Inflammatory macrophage treated with lipopolysaccharide for 1 hour (primary cell): ENCODE measurements around the gene HMGN1.
"Not testable (repeated sequence)": the region's sequence is repeated elsewhere in the genome, so short reads cannot be mapped to it uniquely, and the experiment has no call there.

Experiments used
- DNase-seq, 2 donors: peaks; one replicate each; pipeline ENCODE4 v3.0.0-alpha.2; 2020 to 2022

The HMGN1 gene, protein sequence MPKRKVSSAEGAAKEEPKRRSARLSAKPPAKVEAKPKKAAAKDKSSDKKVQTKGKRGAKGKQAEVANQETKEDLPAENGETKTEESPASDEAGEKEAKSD

DNA sequence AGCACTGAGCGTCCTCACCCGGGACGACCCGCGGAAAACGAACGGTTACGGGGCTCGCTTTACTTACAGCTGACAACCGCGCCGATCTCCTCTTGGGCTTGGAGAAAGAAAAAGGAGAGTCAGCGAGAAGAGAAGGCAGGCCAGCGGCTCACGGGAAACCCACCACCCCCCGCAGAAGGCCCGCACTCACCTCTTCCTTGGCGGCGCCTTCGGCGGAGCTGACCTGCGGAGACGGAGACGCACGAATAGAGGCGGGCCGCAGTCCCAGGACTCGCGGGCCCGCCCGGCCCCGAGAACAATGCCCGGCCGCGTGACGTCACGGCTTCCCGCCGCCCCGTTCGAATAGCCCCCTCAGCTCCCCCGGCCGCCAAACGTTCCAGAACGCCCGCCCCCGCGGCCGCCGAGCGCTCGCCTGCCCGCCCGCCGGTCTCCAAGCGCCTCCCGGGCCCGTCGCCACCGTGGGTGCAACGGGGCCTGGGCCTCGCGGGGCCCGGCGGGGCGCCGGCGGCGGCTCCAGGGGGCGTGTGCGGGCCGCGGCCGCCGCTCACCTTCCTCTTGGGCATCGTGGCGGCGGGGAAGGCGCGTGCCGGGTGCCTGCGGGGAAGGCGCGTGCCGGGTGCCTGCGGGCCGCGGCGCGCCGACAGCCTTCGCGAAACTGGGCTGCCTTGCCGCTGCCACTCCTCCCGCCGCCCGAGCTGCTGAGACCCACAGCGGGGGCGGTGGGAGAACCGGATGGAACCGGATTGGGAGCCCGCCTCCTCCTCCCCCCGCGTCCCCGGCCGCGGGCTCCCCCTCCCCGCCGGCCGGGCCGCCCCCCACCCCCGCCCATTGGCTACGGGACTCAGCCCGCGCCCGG is at the start of gene HMGN1:
HMGN1 (minus strand) TSS at position 734 of the 856 bp plus-strand sequence; CDS start at position 563, 171 bp downstream.
- peak; percentile 69 to 70 for DNase-seq

DNA sequence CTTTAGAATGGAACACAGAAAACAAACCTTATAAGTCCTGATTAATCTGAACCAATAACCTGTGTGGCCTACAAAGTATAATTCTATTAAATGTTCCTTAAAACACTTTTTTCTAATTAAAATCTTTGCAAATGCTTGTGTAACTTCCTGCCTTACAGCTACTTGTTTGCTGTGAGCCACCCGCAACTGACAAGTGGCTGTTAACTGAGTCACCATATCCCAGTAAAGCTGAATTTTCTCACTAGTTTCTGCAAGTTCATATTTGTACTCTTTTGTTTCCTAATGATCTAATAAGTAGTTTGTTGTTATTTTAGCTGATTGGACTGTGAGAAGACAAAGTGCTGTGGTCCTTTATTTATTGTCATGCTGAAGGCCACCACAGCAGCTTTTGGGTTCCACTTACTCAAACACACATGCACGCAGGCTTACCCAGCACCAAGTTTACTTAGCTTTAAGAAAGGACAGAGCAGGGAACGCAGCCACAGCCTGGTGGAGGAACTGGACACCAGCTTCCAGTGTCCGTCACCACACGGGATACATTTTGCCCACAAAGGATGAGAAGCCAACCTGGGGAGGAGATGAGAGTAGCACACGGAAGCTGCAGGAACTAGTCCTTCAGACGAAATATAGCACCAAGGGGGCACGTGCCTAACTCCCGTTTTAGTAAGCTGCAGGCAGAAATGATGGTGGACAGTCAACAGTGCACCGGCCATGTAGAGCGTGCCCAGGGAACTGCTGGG is 48.9 kb upstream of the HMGN1 start:
- peak; percentile 24 to 31 for DNase-seq

DNA sequence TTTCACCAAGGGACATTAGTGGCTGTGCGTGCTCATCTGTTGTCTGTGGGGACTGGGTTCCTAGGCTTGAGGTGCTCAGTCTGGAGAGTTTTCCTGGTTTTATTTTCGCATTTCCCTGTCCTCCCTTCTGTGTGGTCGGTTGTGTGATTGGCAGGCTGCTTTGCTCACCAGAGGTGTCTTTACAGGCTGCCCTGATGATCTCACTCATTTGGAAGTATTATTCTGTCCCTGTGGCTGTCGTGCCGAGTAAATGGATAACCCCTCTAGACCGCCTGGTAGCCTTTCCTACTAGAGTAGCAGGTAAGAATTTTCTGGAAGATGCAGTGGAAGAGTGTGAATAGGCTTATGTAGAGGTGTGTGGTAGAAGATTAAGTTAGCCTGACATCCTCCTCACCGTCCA is 44.1 kb upstream of the HMGN1 start:
- no peak for DNase-seq

DNA sequence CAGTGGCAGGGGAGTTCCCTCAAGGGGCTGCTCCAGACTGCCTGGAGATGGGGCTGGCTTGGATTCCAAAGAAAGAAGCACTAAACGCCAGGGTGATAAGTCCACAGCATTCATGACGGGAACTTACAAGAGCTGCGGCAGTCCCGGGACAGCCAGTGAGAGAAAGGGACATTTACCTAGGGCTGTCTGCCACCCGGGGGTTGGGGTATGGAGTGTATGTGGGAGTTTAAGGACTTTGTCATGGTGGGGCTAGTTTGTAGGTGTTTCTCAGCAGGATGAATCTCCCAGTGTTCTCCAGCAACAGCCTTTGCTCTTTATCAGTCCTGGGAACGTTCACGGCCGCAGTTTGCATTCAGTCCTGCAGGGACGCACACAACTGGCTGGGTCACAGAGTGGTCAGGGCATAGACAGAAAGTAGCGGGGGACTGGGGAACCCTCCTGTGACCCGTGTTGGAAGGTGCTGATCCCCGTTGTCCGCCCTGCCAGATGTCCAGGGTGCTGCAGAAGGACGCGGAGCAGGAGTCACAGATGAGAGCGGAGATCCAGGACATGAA is 41.4 kb upstream of the HMGN1 start:
- DNase-seq, result no peak

DNA sequence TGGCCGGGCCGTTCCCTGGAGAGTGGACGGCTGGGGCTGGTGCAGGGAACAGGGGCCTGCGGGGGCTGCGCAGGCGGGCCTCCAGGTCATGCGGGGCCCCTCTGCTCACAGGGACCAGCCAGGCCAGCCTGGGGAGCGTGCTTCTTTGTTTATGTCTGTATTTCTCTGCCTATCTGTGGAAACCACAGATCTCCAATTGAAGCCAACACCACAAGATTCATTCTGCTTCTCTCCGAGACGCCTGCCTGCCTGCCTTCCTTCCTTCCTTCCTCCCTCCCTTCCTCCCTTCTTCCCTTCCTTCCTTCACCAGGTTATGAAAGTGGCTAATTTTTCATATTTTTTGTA is 39.9 kb upstream of the HMGN1 start:
- DNase-seq, result no peak

DNA sequence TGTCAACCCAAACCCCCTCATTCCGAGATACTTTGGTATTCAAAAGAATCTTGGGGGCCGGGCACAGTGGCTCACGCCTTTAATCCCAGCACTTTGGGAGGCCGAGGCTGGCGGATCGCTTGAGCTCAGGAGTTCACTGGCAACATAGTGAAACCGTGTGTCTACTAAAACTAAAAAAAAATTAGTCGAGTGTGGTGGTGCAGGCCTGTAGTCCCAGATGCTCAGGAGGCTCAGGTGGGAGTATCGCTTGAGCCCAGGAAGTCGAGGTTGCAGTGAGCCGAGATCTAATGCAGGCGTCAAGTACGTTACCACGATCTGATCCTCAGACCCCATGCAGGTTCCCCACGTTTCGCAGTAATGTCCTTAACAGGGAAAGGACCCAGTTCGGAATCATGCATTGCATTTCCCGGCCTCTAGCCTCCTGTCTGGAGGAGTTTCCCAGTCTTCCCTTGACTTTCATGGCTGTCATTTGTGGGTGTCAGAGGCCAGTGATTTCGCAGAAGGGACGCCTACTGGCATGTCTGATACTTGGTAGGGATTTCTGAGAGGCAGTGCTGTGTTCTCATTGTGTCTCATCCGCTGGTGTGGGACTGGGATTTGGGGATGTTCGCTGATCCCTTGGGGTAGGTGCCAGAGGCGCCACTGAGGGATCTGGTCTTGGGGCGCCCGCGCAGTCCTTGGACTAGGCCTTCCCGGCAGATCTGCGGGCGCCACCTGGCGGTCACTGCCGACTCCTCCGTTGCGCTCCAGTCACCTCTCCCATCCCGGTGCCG is 39.3 kb upstream of the HMGN1 start:
- peak; percentile 80 to 97 for DNase-seq

DNA sequence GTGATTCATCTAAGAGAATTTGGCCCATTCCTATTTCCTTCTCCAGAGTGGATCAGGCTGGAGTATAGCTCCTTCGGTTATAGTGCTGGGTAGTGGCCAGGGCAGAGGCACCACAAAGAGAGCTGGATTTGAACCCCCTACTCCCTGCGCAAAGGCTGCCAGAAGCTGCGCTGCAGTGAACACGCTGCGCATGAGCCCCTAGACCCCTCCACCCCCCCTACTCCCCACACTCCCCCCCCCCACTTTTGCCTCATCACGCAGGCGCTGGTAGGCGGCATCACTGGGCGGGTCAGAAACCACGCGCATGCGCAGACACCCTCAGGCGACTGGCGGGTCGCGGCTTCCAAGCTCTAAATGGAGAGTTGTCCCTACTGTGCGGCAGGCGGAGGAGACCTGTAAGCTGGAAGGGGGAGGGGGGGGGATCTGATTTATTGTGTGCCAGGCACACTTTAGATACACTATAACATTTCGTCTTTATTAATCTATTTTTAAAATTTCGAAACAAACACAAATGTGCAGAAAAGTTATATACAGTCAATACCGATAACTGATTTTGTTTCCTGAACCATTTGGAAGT is 38.7 kb upstream of the HMGN1 start:
- peak; percentile 72 to 93 for DNase-seq

DNA sequence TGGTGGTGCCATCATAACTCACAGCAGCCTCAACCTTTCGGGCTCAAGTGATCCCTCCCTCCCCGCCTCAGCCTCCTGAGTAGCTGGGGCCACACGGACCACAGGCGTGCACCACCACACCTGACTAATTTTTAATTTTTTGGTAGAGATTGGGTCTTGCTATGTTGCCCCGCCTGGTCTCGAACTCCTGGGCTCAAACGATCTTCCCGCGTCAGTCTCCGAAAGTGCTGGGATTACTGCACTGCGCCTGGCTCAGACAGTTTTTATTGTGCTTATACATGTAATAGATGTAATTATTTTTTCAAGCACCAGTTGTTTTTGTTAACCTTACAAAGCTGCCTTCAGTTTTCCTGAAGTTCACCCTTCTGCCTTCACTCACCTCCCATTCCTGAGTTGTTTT is 38.0 kb upstream of the HMGN1 start:
- no peak for DNase-seq

DNA sequence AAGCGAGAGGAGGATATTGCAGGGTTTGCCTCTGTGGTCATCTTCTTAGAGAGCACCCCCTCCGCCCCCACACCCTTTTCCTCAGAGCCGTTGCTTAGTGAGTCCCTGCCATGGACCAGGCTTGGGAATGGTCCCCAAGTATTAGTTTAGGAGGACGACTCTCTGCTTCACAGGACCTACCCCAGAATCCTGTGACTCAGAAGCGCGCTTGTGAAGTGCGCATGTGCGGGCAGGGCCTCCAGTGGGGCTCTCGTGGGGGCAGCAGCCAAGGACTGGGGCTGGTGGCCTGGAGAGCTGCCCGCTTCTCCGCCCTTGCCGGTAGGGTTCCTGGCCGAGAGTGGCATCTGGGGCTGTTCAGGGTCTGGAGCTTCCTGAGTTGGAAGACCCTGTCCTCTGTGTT is 37.3 kb upstream of the HMGN1 start:
- no peak for DNase-seq

DNA sequence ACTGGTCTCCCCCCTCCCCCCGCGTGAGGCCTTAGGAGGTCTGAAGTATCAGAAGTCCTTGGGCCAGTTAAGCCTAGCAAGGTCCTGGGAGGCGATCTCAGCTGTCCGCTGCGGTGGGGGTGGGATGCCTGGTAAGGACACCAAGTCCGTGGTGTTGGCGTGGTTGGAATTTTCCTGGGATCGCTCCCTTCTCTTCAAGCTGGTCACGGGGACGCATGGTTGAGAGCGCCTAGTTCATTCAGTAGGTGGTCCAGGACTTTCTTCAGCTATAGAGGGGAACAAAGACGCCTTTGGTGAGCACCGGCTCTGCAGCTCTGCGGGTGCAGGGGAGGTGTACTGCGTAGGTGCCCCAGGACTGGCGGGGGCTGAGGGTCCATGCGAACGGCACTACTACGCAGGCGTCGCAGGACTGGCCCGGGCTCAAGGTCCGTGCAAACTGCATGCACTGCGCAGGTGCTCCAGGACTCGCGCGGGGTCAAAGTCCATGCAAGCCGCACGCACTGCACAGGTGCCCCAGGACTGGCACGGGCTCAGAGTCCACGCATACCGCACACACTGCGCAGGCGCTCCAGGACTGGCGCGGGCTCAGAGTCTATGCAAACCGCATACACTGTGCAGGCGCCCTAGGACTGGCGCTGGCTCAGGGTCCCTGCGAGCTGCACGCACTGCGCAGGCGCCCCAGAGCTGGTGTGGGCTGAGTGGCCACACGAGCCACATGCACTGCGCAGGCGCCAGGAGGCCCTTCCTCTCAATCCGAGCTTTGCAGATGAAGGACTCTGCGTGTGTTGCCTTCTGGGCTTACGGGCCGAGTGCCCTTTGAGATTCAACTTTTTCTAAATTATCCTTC is 36.6 kb upstream of the HMGN1 start:
- peak; percentile 49 to 52 for DNase-seq

DNA sequence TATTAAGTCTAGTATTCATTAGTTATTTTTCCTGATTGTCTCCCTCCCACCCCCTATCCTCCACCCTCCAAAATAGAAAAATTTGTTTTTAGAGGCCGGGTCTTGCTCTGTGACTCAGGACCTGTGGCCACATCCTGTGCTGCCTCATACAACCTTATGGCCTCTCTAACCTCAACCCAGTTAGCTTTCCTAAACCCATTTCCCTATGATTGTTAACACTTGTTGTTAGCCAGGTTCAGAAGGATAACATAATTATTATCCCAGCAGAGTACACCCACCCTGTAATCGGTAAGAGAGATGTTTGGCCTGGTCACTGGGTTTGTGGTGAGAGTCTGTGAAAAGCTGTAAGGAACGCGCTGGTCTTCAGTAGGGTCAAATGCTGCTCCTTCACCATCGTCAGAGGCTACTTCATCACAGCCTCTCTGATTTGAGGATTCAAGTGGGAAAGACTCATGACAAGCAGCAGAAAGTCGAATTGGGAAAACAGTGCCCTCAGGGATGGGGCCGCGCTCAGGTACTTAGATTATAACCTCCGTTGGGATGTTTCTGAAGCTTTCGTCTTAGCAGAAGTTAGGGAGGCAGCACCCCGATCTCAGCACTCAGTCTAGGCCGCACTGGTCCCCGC is 35.9 kb upstream of the HMGN1 start:
- no peak for DNase-seq

DNA sequence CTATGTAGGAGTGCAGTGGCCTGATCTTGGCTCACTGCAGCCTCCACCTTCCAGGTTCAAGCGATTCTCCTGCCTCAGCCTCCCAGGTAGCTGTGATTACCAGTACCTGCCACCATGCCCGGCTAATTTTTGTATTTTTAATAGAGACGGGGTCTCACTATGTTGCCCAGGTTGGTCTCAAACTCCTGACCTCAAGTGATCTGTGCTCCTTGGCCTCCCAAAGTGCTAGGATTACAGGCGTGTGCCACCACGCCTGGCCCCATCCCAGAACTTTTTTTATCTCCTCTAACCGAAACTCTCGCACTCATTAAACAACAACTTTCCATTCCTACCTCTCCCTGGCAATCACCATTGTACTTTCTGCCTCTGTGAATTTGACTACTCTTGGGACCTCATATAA is 33.2 kb upstream of the HMGN1 start:
- not testable (repeated sequence) for DNase-seq

DNA sequence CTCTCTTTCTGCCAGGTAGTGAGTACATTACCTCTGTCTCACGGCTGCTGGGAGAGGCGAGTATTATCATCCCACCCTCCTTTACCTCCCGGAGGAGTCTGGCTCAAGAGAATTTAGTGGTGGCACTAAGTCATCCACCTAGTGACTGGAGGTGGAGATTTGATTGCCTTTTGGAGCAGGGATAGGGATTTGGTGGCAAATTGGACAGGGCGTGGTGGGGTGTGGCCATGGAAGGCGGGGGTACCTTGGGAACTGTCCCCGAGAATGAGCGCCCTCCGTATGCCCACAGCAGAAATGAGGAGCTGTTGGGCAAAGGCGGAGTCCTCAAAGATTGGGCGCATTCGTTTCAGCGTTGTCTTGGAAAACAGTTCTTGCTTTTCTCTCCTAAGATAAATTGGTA is 32.1 kb upstream of the HMGN1 start:
- no peak for DNase-seq

DNA sequence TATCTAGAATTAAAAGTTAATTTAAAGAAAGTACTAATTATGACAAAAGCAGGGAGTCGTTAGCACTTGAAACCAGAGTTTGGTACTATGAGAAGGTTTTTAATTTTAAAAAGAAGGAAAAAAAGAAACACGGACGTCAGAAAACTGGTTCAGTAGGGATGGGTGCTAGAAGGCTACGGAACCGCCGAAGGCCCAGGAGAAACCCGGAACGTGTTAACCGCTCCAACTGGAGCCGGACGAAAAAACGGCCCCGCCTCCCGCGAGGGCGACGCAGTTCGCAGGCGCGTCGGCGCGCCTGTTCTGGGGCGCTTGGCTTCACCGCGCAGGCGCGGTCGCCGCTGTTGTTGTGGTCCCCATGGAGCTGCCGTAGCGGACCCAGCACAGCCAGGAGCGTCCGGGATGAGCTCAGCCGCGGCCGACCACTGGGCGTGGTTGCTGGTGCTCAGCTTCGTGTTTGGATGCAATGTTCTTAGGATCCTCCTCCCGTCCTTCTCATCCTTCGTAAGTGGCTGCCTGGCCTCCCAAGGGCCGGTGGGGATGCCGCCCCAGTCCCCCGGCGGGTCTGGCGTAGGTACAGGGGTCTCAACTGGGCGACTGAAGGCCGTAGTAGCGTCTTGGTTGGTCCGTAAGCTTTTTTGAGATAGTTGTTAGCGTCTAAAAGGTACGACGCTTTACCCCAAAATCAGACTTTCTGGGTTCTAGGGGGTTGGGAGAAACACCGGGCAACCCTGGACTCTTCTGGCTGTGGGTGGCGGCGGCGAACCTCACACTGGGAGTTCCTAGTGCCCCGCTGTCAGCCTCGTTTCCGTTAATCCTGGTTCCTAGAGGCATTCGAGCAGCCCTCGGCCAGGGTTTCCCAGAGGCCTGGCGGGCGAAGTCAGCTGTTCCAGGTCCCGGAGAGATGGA is 31.4 kb upstream of the HMGN1 start:
- DNase-seq, result peak; percentile 93 to 95

DNA sequence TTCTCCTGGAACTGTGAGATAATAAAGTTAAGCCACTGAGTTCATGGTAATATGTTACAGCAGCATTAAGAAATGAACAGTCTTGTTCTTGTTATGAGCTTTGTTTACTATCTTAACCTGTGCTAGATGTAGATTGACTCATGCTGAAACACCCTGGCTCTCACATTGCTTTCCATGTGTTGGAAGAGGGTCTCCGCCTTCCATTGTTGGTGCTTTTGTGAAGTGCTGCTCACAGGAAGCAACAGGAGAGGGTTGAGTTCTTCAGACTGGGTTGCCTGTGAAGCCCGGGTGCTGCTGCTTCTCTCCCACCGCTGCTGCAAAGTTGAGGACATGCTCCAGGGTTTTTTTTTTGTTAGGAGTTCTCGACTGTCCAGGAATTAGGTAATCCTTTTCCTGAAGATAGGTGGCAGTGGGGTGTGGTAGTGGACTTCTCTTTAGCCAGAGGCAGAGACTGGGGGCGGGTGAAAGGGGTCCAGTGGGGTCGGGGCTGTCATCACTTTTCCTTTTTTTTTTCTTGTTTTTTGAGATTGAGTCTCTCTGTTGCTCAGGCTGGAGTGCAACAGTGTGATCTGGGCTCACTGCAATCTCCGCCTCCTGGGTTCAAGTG is 28.7 kb upstream of the HMGN1 start:
- DNase-seq, result no peak

DNA sequence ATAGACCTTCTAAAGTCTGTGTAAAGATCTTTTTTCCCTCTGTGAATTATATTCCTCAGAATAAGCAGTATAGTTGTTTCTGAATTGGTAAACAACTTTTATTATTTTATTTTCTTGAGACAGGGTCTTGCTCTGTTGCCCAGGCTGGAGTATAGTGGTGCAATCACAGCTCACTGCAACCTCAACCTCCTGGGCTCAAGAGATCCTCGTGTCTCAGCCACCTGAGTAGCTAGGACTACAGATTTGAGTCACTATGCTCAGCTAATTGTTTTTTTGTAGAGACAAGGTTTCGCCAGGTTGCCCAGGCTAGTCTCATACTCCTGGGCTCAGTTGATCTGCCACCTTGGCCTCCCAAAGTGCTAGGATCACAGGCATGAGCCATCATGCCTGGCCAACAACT is 26.6 kb upstream of the HMGN1 start:
- DNase-seq, result no peak

DNA sequence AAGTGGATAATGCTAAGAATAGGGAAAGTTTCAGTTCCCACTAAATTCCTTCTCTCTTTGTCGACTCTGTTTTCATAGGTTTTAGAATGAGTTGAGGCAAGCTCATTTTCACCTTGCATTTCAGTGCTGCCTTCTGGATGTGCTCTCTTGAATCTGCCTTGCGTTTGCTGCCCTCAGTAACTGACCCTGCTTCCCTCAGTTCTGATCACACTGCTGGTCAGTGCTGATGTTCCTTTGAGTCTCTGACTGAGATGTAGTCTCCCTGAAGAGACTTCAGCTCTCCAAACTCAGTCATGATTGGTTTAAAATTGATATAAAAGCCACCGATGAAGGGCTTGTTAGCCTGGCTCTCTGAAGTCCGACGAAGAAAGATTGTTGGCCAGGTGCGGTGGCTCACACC is 25.2 kb upstream of the HMGN1 start:
- no peak for DNase-seq

DNA sequence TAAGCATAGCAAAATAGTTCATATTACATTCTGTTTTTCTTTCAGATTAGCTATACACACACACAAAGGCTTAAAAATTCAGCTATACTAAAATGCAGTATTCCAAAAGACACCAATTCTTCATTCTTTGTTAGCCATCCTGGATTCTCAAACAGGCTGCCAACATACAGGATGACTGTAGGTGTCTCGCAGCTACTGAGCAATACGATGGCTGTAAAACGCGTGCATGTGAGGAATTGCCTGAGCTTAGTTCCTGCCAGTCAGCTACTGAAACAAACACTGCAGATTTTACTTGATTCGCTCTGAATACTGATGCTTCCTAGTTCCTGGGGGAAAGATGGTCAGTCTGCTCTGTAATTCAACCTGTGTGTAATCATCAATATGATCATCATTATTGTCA is 24.7 kb upstream of the HMGN1 start:
- peak; percentile 36 to 37 for DNase-seq

DNA sequence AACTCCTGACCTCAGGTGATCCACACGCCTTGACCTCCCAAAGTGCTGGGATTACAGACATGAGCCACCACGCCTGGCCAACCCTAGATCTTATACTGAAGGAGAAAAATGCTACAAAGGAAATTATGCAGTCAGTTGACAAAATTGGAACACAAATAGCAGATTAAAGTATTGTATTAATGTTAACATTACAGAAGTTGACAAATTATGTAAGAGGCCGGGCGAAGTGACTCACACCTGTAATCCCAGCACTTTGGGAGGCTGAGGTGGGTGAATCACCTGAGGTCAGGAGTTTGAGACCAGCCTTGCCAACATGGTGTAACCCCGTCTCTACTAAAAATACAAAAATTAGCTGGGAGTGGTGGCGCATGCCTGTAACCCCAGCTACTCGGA is 21.0 kb upstream of the HMGN1 start:
- not testable (repeated sequence) for DNase-seq

DNA sequence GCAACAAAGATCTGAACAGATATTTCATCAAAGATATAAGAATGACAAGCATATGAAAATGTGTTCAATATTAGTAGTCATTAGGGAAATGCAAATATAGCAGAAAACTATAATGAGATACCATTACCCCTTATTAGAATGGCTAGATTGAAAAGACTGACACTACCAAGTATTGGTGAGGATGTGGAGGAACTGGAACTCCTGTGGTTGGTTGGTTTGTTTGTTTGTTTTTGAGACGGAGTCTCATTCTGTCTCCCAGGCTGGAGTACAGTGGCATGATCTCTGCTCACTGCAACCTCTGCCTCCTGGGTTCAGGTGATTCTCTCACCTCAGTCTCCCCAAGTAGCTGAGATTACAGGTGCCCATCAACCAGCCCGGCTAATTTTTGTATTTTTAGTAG is 18.9 kb upstream of the HMGN1 start:
- DNase-seq, result no peak
